Memory B cell (primary cell): ENCODE results near the gene ZNF709.
"Not testable (repeated sequence)": the region's sequence is repeated elsewhere in the genome, so short reads cannot be mapped to it uniquely, and the experiment has no call there.

Source experiments
- ATAC-seq: fragments of 150-1000 bp; cut with Tn5 transposase; 2 replicates; pipeline ENCODE4 v1.10.0; 2021; ENCODE audit warnings: low read depth, mild to moderate bottlenecking, moderate library complexity
- DNase-seq, 2 donors: peaks; one replicate each; pipeline ENCODE4 v3.0.0; 2022; ENCODE audit warnings: low spot score in 2 of 2
- H3K27ac Mint-ChIP-seq: one replicate; pipeline ENCODE4 v1.8.0; 2022; ENCODE audit warnings: mild to moderate bottlenecking, moderate library complexity, mixed read lengths
- H3K27me3 Mint-ChIP-seq: one replicate; pipeline ENCODE4 v1.8.0; 2022; ENCODE audit warnings: mixed read lengths
- H3K36me3 Mint-ChIP-seq: one replicate; pipeline ENCODE4 v1.8.0; 2022; ENCODE audit warnings: mild to moderate bottlenecking, mixed read lengths
- H3K4me1 Mint-ChIP-seq: one replicate; pipeline ENCODE4 v1.8.0; 2022; ENCODE audit warnings: mixed read lengths
- H3K4me3 Mint-ChIP-seq: one replicate; pipeline ENCODE4 v1.8.0; 2022; ENCODE audit warnings: mild to moderate bottlenecking, moderate library complexity, mixed read lengths
- H3K9me3 Mint-ChIP-seq: one replicate; pipeline ENCODE4 v1.8.0; 2022; ENCODE audit warnings: mixed read lengths

ZNF709 gene

DNA sequence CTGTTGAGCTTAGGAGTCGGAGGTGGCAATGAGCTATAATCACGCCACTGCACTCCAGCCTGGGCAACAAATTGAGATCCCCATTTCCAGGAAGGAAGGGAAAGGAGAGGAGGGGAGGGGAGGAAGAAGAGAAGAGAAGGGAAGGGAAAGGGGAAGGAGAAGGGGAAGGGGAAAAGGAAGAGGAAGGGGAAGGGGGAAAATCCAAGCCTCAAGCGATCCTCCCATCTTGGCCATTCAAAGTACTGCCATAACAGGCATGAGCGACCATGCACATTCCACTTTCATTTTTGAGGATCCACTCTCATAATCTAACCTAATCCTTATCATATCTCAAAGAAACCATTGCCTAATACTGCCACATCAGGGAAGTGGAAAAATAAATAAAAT, 58.7 kb downstream of the ZNF709 start:
- H3K36me3 Mint-ChIP-seq: peaks cover 27% of the 10 kb centered on the region
- no peak for ATAC-seq
- DNase-seq: no peak
- H3K4me1 Mint-ChIP-seq: no peaks in the 10 kb centered on the region
- H3K27ac Mint-ChIP-seq: no peak overlapping the region
- H3K27me3 Mint-ChIP-seq: no peaks in the 10 kb centered on the region
- H3K4me3 Mint-ChIP-seq: no peak overlapping the region
- peaks cover 8% of the 10 kb centered on the region for H3K9me3 Mint-ChIP-seq

DNA sequence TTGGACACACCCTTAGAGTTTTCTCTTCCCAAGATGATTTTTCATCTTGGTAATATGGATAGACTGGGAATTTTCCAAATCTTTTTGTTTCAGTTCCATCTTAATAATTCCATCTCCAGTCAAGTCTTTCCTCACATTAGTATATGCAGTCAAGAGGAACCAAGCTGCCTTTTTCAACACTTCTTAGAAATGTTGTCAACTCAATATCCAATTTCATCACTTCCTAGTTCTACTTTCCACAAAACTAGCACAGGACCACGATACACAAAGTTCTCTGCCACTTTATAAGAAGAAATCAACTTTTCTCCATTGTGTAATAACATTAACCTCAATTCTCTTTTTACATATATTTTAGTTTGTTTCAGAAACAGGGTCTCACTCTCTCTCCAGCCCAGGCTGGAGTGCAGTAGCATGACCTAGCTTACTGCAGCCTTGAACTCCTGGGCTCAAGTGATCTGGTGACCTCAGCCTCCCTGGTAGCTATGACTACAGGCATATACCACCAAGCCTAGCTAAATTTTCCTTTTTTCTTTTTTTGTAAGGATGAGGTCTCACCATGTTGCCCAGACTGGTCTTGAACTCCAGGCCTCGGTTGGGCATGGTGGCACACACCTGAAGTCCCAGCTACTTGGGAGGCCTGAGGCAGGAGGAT, 59.3 kb downstream of the ZNF709 start:
- no peak overlapping the region for H3K4me3 Mint-ChIP-seq
- H3K27me3 Mint-ChIP-seq: no peaks in the 10 kb centered on the region
- peaks cover 7% of the 10 kb centered on the region for H3K9me3 Mint-ChIP-seq
- H3K4me1 Mint-ChIP-seq: no peaks in the 10 kb centered on the region
- DNase-seq: no peak
- ATAC-seq: no peak
- no peak overlapping the region for H3K27ac Mint-ChIP-seq
- peaks cover 22% of the 10 kb centered on the region for H3K36me3 Mint-ChIP-seq

DNA sequence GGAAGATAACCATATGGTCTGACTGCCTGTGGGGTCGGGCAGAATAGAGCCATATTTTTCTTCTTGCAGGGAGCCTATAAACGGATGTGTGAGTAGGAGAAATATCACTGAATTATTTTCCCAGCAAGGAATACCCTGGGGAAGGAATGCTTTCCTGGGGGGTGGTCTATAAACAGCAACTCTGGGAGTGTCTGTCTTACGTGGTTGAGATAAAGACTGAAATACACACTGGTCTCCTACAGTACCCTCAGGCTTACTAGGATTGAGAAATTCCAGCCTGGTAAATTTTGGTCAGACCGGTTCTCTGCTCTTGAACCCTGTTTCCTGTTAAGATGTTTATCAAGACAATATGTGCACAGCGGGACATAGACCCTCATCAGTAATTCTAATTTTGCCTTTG, 67.3 kb downstream of the ZNF709 start:
- H3K27ac Mint-ChIP-seq, H3K9me3 Mint-ChIP-seq, H3K27me3 Mint-ChIP-seq, ATAC-seq, H3K4me3 Mint-ChIP-seq, DNase-seq, H3K4me1 Mint-ChIP-seq: not testable (repeated sequence)
- peaks cover 12% of the 10 kb centered on the region for H3K36me3 Mint-ChIP-seq

DNA sequence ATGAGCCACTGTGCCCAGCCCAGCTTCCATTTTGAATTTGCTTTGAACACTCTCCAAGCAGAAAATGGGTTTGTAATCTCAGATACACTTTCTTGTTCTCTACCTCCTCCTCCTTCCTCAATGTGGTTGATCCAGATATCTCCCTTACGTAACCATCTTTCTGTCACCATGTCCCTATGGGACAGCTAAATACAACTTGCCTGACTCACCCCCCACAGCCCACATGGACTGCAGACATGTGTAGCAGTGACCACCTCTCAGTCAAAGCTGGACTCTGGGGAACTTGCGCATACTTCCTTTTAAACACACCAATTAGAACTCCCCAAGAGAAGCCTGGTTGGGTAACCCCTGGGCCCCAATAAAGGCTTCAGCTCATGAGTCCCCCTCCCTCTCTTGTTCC, 72.7 kb downstream of the ZNF709 start:
- Mint-ChIP-seq H3K4me1 (no peaks in the 10 kb centered on the region), H3K9me3 (peaks cover 8% of the 10 kb centered on the region)

More for the DNA sequence above, 72.7 kb downstream of the ZNF709 start:
- DNase-seq: no peak
- no peak for ATAC-seq
- Mint-ChIP-seq H3K4me3 (no peak overlapping the region), H3K27me3 (no peaks in the 10 kb centered on the region), H3K36me3 (peaks cover 10% of the 10 kb centered on the region), H3K27ac (no peak overlapping the region)
